NCI-H1694 treated with DMSO at 0.1 percent for 48 hours (cell line): ENCODE measurements around the gene LDAF1.
A peak's percentile ranks its signal among the peaks of the same experiment; 100 is the strongest.

Source experiments
- DNase-seq: peaks from one replicate; lab custom pipeline; 2025; lab: John Stamatoyannopoulos, UW

The LDAF1 gene

GRCh38 chr16:21197112-21197511 is 38.6 kb downstream of the LDAF1 start:
- DNase-seq, result no peak

- DNase-seq, result no peak
These were observed 39.1 kb downstream of the LDAF1 start for GRCh38 chr16:21197621-21198020.

GRCh38 chr16:21199607-21200218 is 41.2 kb downstream of the LDAF1 start:
- no peak for DNase-seq

- DNase-seq, result no peak
These were observed 44.8 kb downstream of the LDAF1 start for GRCh38 chr16:21203155-21203797.

- no peak for DNase-seq
These were observed 46.8 kb downstream of the LDAF1 start for GRCh38 chr16:21205303-21205702.

GRCh38 chr16:21206550-21206949 is 48.1 kb downstream of the LDAF1 start:
- no peak for DNase-seq

GRCh38 chr16:21208446-21209230 is 50.2 kb downstream of the LDAF1 start:
- no peak for DNase-seq

GRCh38 chr16:21211486-21211885 is 53.0 kb downstream of the LDAF1 start, which contains the start of gene ZP2:
Gene ZP2 (minus strand): TSS chr16:21211574. CDS start chr16:21211547, 27 bp downstream.
- no peak for DNase-seq

GRCh38 chr16:21214086-21214485 is 55.6 kb downstream of the LDAF1 start:
- DNase-seq, result no peak

- DNase-seq, result no peak
These were observed 58.6 kb downstream of the LDAF1 start for GRCh38 chr16:21217121-21217520.

- DNase-seq, result no peak
These were observed 59.7 kb downstream of the LDAF1 start for GRCh38 chr16:21218153-21218552.

GRCh38 chr16:21219551-21219950 is 61.1 kb downstream of the LDAF1 start:
- no peak for DNase-seq

GRCh38 chr16:21222495-21223337 is 64.2 kb downstream of the LDAF1 start:
- no peak for DNase-seq

GRCh38 chr16:21223787-21224186 is 65.3 kb downstream of the LDAF1 start:
- DNase-seq, result no peak

GRCh38 chr16:21224800-21225199 is 66.3 kb downstream of the LDAF1 start:
- no peak for DNase-seq

GRCh38 chr16:21226749-21227148 is 68.3 kb downstream of the LDAF1 start:
- peak; percentile 13 for DNase-seq

GRCh38 chr16:21227866-21228265 is 69.4 kb downstream of the LDAF1 start:
- no peak for DNase-seq

GRCh38 chr16:21228361-21228872 is 69.9 kb downstream of the LDAF1 start:
- no peak for DNase-seq
